ENCODE data around the gene KCTD21.

KCTD21 gene

GRCh38 chr11:78158987-78159652, 29.3 kb downstream of the KCTD21 start:
- no peak overlapping the region for H2AFZ ChIP-seq (ENCODE audit: low read length)
- H3K36me3 ChIP-seq (ENCODE audit: insufficient read depth, low read length), result no peaks in the 10 kb centered on the region
- H3K27ac ChIP-seq (ENCODE audit: low read depth, low read length, poor library complexity, severe bottlenecking), result no peak overlapping the region
- H3K9me2 ChIP-seq (ENCODE audit: low read depth, low read length), result no peaks in the 10 kb centered on the region
- H3K27me3 ChIP-seq (ENCODE audit: insufficient read depth, low read length), result no peaks in the 10 kb centered on the region
- no peak overlapping the region for H3K4me2 ChIP-seq (ENCODE audit: low read length)
- H4K20me1 ChIP-seq (ENCODE audit: insufficient read depth, low read length), result no peaks in the 10 kb centered on the region
- TF ChIP-seq CTCF (IDR thresholded peaks at IDR 0.05; ENCODE audit: low read length), result no peak
- no peak for TF ChIP-seq EZH2 (IDR thresholded peaks at IDR 0.05; ENCODE audit: borderline replicate concordance, low read length)
- H3K9ac ChIP-seq (ENCODE audit: low read length), result no peak overlapping the region
- no peak overlapping the region for H3K4me3 ChIP-seq (ENCODE audit: low read depth, low read length, poor library complexity, severe bottlenecking)
- no peaks in the 10 kb centered on the region for H3K4me1 ChIP-seq (ENCODE audit: insufficient read depth, low read length, severe bottlenecking)
- no peaks in the 10 kb centered on the region for H3K79me2 ChIP-seq (ENCODE audit: insufficient read depth, low read length)
- no peaks in the 10 kb centered on the region for H3F3A ChIP-seq (ENCODE audit: insufficient read depth, low read length)
- no peaks in the 10 kb centered on the region for H3K9me3 ChIP-seq (ENCODE audit: low read length)

GRCh38 chr11:78156127-78156844, 32.1 kb downstream of the KCTD21 start:
- no peak overlapping the region for H3K27ac ChIP-seq (ENCODE audit: low read depth, low read length, poor library complexity, severe bottlenecking)
- no peak for TF ChIP-seq CTCF (IDR thresholded peaks at IDR 0.05; ENCODE audit: low read length)
- H3K4me1 ChIP-seq (ENCODE audit: insufficient read depth, low read length, severe bottlenecking), result no peaks in the 10 kb centered on the region
- H3K36me3 ChIP-seq (ENCODE audit: insufficient read depth, low read length), result no peaks in the 10 kb centered on the region
- no peak overlapping the region for H3K4me2 ChIP-seq (ENCODE audit: low read length)
- no peaks in the 10 kb centered on the region for H3K79me2 ChIP-seq (ENCODE audit: insufficient read depth, low read length)
- no peaks in the 10 kb centered on the region for H3F3A ChIP-seq (ENCODE audit: insufficient read depth, low read length)
- H3K27me3 ChIP-seq (ENCODE audit: insufficient read depth, low read length), result no peaks in the 10 kb centered on the region
- H4K20me1 ChIP-seq (ENCODE audit: insufficient read depth, low read length), result no peaks in the 10 kb centered on the region
- H3K9me2 ChIP-seq (ENCODE audit: low read depth, low read length), result no peaks in the 10 kb centered on the region
- H3K9ac ChIP-seq (ENCODE audit: low read length), result no peak overlapping the region
- H3K4me3 ChIP-seq (ENCODE audit: low read depth, low read length, poor library complexity, severe bottlenecking), result no peak overlapping the region
- H2AFZ ChIP-seq (ENCODE audit: low read length), result no peak overlapping the region
- no peaks in the 10 kb centered on the region for H3K9me3 ChIP-seq (ENCODE audit: low read length)

- Histone ChIP-seq H3K4me2 (ENCODE audit: low read length) (no peak overlapping the region), H3K36me3 (ENCODE audit: insufficient read depth, low read length) (no peaks in the 10 kb centered on the region), H3K27ac (ENCODE audit: low read depth, low read length, poor library complexity, severe bottlenecking) (no peak overlapping the region), H3K27me3 (ENCODE audit: insufficient read depth, low read length) (no peaks in the 10 kb centered on the region), H3K4me1 (ENCODE audit: insufficient read depth, low read length, severe bottlenecking) (no peaks in the 10 kb centered on the region), H3F3A (ENCODE audit: insufficient read depth, low read length) (no peaks in the 10 kb centered on the region), H4K20me1 (ENCODE audit: insufficient read depth, low read length) (no peaks in the 10 kb centered on the region), H3K9ac (ENCODE audit: low read length) (no peak overlapping the region), H3K4me3 (ENCODE audit: low read depth, low read length, poor library complexity, severe bottlenecking) (no peak overlapping the region), H3K9me3 (ENCODE audit: low read length) (no peaks in the 10 kb centered on the region), H2AFZ (ENCODE audit: low read length) (no peak overlapping the region), H3K9me2 (ENCODE audit: low read depth, low read length) (no peaks in the 10 kb centered on the region), H3K79me2 (ENCODE audit: insufficient read depth, low read length) (no peaks in the 10 kb centered on the region)
- TF ChIP-seq EZH2 (IDR thresholded peaks at IDR 0.05; ENCODE audit: borderline replicate concordance, low read length), result no peak
- TF ChIP-seq CTCF (IDR thresholded peaks at IDR 0.05; ENCODE audit: low read length), result no peak
Observed at GRCh38 chr11:78151804-78152203, 36.6 kb downstream of the KCTD21 start.

All from OCI-LY1 (cell line).